Measurements from ENCODE around the gene C6orf141. TPM values are rescaled to one million over a fixed set of nuclear protein-coding genes. Genes with fewer than 3 reads are reported as not detected.

Gene C6orf141
- total RNA-seq, 4 donors from 2014 or later = 1.0 to 7.8 (median 1.5) TPM; not detected in 1

GRCh38 chr6:49546331-49546730 lies 4.1 kb upstream of the C6orf141 start:
- H3K9me3 ChIP-seq = no peaks in the 10 kb centered on the region
- intact Hi-C loops (cut with DNase I; ENCODE audit: low total_unique reads) (no loop called here), in situ Hi-C loops (cut with MboI; ENCODE audit: low sequenced_read_pairs in 4 of 4) (loop anchor here in 1 of 4 donors (25.0 kb wide), 1 partner anchor 291 kb away; no protein-coding TSS in a partner anchor)
- no peaks in the 10 kb centered on the region for H3K36me3 ChIP-seq
- no peak overlapping the region for H3K4me3 ChIP-seq
- peaks cover 0 to 9% of the 10 kb centered on the region in 2 donors for H3K4me1 ChIP-seq
- ATAC-seq (no peak), DNase-seq (no peak)
- H3K27ac ChIP-seq = no peak overlapping the region
- TF ChIP-seq, protein P1, sequence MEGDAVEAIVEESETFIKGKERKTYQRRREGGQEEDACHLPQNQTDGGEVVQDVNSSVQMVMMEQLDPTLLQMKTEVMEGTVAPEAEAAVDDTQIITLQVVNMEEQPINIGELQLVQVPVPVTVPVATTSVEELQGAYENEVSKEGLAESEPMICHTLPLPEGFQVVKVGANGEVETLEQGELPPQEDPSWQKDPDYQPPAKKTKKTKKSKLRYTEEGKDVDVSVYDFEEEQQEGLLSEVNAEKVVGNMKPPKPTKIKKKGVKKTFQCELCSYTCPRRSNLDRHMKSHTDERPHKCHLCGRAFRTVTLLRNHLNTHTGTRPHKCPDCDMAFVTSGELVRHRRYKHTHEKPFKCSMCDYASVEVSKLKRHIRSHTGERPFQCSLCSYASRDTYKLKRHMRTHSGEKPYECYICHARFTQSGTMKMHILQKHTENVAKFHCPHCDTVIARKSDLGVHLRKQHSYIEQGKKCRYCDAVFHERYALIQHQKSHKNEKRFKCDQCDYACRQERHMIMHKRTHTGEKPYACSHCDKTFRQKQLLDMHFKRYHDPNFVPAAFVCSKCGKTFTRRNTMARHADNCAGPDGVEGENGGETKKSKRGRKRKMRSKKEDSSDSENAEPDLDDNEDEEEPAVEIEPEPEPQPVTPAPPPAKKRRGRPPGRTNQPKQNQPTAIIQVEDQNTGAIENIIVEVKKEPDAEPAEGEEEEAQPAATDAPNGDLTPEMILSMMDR (IDR thresholded peaks at IDR 0.05 in 4 of 5, conservative IDR thresholded peaks at IDR 0.05 in 1 of 5) = no peak
- TF ChIP-seq POLR2A (IDR thresholded peaks at IDR 0.05) = no peak
- peaks cover 12 to 15% (median 15%) of the 10 kb centered on the region in 3 donors for H3K27me3 ChIP-seq

- intact Hi-C loops (cut with DNase I; ENCODE audit: low total_unique reads) (no loop called here), in situ Hi-C loops (cut with MboI; ENCODE audit: low sequenced_read_pairs in 4 of 4) (loop anchor here in 1 of 4 donors (25.0 kb wide), 1 partner anchor 289 kb away; no protein-coding TSS in a partner anchor)
- TF ChIP-seq, protein P1 (IDR thresholded peaks at IDR 0.05 in 4 of 5, conservative IDR thresholded peaks at IDR 0.05 in 1 of 5) = no peak
- TF ChIP-seq POLR2A (IDR thresholded peaks at IDR 0.05) = no peak
- ATAC-seq (no peak), DNase-seq (no peak)
- H3K27ac ChIP-seq = no peak overlapping the region
- no peaks in the 10 kb centered on the region for H3K9me3 ChIP-seq
- H3K36me3 ChIP-seq = no peaks in the 10 kb centered on the region
- peaks cover 13 to 21% (median 20%) of the 10 kb centered on the region in 3 donors for H3K27me3 ChIP-seq
- H3K4me1 ChIP-seq = peaks cover 0 to 10% of the 10 kb centered on the region in 2 donors
- H3K4me3 ChIP-seq = no peak overlapping the region
Measured at GRCh38 chr6:49548613-49549304, 1.7 kb upstream of the C6orf141 start.

DNA sequence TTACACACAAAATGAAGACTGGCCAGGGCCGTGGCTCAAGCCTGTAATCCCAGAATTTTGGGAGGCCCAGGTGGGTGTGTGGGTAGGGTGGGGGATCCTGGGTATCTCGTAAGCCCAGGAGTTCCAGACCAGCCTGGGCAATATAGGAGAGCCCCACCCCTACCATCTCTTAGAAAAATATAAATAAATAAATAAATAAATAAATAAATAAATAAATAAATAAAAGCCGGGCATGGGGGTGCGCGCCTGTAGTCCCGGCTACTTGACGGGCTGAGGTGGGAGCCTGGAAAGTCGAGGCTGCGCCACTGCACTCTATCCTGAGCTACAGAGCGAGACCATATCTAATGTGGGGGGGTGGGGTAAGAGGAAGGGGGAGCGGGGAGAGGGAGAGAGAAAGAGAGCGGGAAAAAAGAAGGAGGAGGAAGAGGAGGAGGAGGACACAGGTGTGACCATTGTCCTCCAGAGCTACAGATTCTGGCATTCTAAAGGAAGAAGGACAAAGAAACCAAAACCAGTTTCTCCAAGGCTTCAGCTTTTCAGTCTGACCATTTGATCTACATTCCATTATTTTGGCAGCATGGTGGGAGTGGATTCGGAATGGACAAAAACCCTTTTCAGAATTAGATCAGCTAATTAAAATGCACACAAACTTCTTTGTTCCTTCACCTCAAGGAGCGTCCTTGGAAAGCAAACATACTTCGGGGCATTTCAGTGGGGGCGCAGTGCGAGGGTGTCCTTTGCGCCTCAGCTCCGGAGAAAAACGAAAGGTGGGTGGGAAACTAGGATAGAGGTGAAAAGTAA lies 577 bp upstream of the C6orf141 start:
- TF ChIP-seq POLR2A (IDR thresholded peaks at IDR 0.05) = no peak
- TF ChIP-seq, protein P1 (IDR thresholded peaks at IDR 0.05 in 4 of 5, conservative IDR thresholded peaks at IDR 0.05 in 1 of 5) = no peak
- in situ Hi-C loops (cut with MboI; ENCODE audit: low sequenced_read_pairs in 4 of 4) = loop anchor here in 1 of 4 donors (25.0 kb wide), 1 partner anchor 287 kb away; no protein-coding TSS in a partner anchor
- Histone ChIP-seq H3K27ac (no peak overlapping the region), H3K9me3 (no peaks in the 10 kb centered on the region), H3K27me3 (peaks cover 13 to 21% (median 20%) of the 10 kb centered on the region in 3 donors), H3K4me3 (peak overlapping the region; percentile 38 to 60 (median 54)), H3K36me3 (no peaks in the 10 kb centered on the region), H3K4me1 (peaks cover 0 to 10% of the 10 kb centered on the region in 2 donors)
- ATAC-seq = no peak
- DNase-seq = no peak
- intact Hi-C loops (cut with DNase I; ENCODE audit: low total_unique reads) = no loop called here

DNA sequence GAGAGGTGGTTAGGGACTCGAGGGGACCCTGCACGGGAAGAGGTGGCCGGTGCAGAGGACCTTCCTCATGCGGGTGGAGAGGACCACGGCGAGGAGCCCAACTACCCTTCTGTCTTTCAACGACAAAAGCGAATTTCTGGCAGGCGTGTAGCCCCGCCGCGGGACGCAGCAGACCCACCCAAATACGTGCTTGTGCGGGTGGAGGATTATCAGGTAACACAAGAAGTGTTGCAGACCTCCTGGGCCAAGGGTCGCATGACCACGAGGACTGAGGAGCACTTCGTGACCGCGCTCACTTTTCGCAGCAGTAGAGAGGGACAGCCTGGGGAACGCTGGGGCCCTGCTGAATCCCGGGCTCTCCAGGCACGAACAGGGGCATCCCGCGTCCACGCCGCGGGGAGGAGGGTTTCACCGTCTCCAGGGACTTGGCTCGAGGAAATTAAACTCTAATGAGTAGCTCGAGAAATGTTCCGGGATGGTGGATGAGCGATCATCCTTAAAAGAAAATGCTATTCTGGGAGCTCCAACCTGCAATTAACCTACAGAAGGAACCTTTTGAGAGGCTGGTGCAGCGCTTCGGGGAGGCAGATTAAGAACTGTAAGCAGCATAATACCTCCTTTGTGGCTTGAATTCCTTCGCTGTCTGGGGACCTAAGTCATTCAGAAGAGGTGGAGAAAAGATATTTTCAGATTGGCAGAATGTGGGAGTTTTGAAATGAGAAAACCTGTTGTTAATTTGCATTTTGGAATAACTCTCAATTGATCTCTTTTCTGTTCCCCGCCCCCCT lies 804 bp downstream of the C6orf141 start:
- ATAC-seq (no peak), DNase-seq (no peak)
- H3K9me3 ChIP-seq = no peaks in the 10 kb centered on the region
- peak overlapping the region; percentile 38 to 60 (median 54) for H3K4me3 ChIP-seq
- intact Hi-C loops (cut with DNase I; ENCODE audit: low total_unique reads) = no loop called here
- peak overlapping the region in 3 of 4 donors; percentile 37 to 48 (median 40) for H3K27ac ChIP-seq
- no peak for TF ChIP-seq POLR2A (IDR thresholded peaks at IDR 0.05)
- TF ChIP-seq, protein P1 (IDR thresholded peaks at IDR 0.05 in 4 of 5, conservative IDR thresholded peaks at IDR 0.05 in 1 of 5) = no peak
- peaks cover 0 to 10% of the 10 kb centered on the region in 2 donors for H3K4me1 ChIP-seq
- in situ Hi-C loops (cut with MboI; ENCODE audit: low sequenced_read_pairs in 4 of 4) = no loop called here
- H3K36me3 ChIP-seq = no peaks in the 10 kb centered on the region
- peaks cover 13 to 21% (median 20%) of the 10 kb centered on the region in 3 donors for H3K27me3 ChIP-seq

Measured in gastrocnemius medialis (tissue), 4 donors.